HG03159 (cell line): Measurements from ENCODE around the gene MPEG1.

Experiments used
- ATAC-seq: cut with Tn5 transposase; IDR thresholded peaks from one replicate; pipeline ENCODE4 v1.9.1; 2021; ENCODE audit warnings: mild to moderate bottlenecking, moderate library complexity; ENCODE audit not compliant: unreplicated experiment

MPEG1 gene

DNA sequence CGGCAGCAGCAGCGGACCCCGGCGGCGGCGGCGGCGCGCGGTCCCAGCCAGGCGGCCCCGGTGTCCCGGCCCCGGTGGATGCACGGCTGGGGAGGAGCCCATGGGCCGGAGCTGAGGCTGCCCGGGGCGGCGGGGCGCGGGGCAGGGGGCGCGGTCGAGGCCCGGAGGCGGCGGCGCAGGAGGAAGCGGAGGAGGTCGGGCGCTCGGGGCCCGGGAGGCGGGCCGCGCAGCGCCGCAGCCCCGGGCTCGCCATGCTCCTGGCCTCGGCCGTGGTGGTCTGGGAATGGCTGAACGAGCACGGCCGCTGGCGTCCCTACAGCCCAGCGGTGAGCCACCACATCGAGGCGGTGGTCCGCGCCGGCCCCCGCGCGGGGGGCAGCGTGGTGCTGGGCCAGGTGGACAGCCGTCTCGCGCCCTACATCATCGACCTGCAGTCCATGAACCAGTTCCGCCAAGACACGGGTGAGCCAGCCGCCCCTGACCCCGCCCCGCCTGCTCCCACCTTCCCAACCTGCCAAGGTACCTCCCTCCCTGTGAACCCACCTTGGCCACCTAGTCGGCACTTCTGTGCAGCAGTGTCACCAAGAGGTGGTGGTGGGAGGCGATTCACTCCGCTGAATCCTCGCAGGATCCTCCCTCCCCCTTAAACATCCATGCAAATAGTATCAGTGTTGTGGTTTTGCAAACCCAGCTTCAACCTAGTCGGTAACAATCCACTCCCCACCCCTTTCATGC lies 40.2 kb downstream of the MPEG1 start:
- peak; percentile 33 for ATAC-seq

GRCh38 chr11:59171508-59172322 lies 41.0 kb downstream of the MPEG1 start, which contains the start of gene DTX4:
TSS of gene DTX4 (plus strand) at chr11:59172132. CDS start at chr11:59172596, 464 bp downstream.
- ATAC-seq, result peak; percentile 73

GRCh38 chr11:59164028-59164427 lies 48.7 kb downstream of the MPEG1 start:
- ATAC-seq, result no peak
